Activated CD4-positive, alpha-beta T cell treated with anti-CD3 and anti-CD28 coated beads, Interleukin-2, amount 50 U/mL, for 16 hours (primary cell): ENCODE measurements around the gene SZRD1.

Source experiments
- DNase-seq: peaks from one replicate; pipeline ENCODE4 v3.0.0-alpha.2; 2020

Gene SZRD1

DNA sequence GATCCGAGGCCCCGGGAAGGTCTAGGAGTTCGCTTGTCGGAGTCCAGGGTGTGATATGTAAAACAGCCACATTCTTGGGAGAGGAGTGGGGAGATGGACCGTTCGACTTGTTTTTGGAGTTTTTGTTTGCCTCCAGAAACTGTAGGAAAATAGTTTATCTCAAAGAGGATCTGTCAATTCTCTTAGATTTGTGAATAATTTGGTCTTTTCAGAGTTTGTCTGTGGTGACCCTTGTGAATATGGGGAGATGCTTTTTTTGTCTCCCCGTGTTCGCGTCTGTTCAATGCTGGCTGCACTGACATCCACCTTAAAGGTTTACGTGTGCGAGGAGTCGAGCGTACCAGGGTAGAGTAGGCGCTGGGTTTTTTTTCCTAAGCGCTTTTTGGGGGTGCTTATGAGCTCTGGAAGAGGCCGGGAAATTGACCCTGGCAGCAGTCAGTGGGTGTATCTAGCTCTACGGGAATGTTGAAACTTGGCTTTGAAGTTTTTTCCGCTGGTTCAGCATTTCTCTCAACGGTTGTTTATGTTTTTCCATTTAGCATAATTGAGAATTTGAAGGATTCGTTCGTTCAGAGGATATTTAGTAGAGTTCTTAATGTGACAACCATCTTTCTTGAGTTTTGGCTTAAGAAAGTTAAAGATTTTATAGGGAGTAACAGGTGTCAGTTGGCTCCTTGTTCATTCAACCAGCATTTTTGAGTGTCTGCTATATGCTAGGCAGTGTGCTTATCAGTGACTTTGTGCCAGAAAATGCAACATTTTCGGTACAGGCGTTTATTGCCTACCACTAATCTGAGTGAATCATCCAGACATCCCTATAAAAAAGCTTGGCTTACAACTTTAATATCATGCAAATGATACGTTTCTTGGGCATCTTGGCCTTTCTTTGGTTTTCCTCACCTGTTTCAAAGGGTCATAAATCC lies 1.2 kb downstream of the SZRD1 start:
- DNase-seq, result no peak

DNA sequence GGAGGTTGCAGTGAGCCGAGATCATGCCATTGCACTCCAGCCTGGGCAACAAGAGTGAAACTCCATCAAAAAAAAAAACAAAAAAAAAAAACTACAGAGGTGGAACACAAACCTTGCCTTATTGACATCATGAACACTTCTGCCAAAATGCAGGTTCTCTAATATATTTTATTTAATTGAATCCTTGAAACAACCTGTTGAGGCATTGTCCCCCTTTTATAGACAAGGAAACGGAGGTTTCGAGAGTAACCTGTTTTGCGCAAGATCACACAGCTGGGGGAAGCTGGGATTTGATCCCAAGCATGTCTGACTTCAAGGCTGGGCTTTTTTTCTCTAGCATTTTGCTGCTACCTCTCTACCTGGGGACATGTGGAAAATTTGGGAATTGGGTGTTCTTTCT lies 2.8 kb downstream of the SZRD1 start:
- no peak for DNase-seq

DNA sequence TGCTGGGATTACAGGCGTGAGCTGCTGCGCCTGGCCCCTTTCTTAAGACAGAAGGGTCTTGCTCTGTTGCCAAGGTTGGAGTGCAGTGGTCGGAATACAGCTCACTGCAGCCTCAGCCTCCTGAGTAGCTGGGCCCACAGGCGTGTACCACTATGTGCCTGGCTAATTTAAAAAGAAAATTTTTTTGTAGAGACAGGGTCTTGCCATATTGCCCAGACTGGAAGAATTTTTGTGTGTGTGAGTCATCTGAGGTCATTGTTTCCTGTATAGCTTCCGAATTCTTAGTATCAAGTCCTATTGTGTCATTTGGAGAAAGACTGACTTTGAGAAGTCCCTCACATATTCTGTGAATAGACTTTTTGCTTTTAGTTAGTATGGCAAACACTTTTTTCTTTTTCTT lies 4.7 kb downstream of the SZRD1 start:
- peak; percentile 82 for DNase-seq

DNA sequence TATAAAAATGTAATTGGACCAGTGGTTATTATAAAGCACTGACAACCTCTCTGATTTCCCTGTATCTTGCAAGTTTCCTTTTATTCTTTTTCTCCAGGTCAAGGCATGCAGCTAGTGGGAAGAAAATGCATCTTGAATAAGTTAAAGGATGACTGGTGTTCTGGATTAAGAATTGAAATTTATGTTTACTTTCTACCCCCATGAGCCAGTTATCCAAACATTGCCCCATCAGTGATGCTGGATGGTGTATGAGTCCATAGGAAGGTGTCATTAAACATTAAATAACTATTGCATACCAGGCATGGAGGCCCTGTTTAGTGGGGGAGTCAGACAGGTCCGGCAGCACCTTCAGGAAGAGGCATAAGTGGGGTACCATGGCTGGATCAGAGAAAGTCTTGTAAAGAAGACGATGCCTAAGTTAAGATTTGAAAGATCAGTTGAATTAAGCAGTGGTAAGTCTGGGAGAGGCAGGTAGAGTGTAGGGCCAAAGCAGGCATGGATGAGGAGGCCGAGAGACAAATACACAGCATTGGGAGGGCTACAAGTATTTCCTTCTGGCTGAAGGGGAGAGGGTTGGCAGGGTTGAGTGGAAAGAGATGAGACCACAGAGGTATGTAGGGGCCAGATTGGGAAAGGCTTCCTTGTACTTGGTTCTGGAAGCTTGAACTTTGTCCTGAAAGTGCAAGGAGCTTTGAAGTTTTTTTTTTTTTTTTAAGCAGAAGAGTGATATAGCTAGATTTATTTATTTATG lies 5.7 kb downstream of the SZRD1 start:
- no peak for DNase-seq

DNA sequence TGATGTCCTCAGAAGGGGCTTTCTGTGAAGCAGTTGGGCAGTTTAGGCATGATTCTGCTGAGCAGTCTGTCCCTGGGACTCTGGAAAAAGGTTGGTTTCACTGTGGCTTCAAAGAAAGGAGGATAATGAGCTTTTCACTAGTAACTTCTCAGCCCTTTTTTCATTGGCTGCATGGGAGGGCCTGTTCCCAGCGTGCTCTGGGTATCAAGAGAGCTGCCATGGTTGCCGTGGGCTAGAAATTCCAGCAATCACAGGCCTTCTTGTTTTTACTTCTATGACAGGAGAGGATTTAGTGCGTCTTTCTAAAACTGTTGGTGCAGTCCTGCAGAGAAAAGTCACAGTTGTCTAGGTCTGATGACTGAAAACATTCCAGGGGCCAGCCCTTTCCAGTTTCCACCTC lies 7.2 kb downstream of the SZRD1 start:
- no peak for DNase-seq

DNA sequence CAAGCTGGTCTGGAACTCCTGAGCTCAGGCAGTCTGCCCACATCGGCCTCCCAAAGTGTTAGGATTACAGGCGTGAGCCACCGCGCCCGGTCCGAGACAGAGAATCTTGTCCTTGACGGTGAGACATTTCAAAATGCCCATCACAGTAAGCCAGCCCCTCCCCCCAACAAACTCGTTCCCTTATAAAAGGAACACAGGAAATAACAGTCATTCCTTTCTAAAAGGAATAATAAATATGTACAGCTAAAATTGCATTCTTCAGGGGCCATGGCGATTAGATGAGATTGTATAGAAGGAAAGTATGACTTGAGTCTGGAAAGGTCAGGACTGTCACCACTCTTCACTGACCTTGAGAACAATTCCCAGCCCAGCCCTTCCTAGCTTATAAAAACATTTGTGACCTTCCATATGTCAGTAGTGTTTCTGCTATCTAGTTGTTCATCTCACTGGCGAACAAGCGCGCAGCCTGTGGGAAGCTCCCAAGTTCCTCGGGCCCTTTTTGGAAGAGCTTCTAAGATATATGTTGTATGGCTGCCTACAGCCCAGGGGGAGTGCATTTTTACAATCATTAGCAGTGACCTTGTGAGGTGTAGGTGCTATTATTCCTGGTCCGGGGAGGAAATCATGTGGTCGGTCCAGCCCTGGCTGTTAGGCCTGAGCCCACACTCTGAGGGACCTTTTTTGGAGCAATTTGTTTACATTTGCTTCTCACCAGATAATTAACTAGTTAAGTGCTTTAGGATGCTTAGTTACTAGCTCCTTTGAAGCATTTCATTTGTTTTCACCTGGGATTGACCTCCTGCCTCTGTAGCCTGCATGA lies 8.7 kb downstream of the SZRD1 start:
- no peak for DNase-seq

DNA sequence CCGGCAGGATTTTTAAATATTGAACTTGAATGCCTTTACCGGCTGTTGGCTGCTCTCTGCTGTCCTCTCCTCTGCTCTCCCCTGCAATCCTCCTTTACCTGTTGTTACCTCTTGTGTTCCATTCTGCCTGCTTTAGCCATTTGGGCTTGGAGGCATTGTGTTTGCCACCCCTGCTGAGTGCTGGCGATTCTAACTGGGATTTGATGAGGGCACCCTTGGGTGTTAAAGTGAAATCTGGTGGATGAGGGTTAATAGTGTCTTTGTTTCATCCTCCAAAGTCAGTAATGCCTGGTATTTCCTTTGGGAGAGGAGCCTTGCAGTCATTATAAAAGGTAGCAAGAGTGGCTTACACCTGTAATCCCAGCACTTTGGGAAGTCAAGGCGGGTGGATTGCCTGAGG lies 9.9 kb downstream of the SZRD1 start:
- no peak for DNase-seq

DNA sequence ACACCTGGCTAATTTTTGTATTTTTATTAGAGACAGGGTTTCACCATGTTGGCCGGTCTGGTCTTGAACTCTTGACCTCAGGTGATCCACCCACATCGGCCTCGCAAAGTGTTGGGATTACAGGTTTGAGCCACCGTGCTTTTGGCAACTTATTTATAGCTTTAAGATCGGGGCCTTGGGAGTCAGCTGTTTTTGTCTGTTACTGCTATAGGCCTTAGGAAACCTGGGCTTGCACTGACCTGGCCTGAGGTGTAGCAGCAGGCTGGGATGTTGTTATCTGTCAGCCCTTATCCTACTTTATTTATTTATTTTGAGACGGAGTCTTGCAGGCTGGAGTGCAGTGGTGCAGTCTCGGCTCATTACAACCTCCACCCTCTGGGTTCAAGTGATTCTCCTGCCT lies 11.4 kb downstream of the SZRD1 start:
- DNase-seq, result no peak

DNA sequence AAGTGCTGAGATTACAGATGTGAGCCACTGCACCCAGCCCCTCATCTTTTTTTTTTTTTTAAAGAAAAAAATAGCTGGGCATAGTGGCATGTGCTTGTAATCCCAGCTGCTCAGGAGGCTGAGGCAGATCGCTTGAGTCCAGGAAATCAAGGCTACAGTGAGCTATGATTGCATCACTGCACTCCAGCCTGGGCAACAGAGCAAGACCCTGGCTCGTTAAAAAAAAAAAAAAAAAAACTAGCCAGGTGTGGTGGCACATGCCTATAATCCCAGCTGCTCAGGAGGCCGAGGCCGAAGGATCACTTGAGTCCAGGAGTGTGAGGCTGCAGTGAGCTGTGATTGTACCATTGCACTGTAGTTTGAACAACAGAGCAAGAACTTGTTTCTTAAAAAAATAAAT lies 13.8 kb downstream of the SZRD1 start:
- DNase-seq, result no peak

DNA sequence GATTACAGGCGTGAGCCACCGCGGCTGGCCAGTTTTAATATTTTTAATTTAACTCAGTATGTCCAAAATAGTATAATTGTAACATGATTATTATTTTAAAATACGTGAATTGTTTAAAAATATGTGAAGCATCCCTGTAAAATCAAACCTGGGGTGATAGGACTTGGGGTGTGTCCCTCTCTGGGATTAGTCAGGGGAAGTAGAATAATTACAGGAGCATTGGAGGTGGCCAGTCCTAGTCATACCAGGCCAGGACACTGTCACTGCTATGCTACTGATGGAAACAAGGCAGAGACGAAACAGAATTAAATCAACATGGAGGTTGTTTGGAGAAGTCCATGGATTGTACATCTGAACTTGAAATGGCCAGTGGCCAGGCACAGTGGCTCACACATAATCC lies 16.8 kb downstream of the SZRD1 start:
- no peak for DNase-seq

DNA sequence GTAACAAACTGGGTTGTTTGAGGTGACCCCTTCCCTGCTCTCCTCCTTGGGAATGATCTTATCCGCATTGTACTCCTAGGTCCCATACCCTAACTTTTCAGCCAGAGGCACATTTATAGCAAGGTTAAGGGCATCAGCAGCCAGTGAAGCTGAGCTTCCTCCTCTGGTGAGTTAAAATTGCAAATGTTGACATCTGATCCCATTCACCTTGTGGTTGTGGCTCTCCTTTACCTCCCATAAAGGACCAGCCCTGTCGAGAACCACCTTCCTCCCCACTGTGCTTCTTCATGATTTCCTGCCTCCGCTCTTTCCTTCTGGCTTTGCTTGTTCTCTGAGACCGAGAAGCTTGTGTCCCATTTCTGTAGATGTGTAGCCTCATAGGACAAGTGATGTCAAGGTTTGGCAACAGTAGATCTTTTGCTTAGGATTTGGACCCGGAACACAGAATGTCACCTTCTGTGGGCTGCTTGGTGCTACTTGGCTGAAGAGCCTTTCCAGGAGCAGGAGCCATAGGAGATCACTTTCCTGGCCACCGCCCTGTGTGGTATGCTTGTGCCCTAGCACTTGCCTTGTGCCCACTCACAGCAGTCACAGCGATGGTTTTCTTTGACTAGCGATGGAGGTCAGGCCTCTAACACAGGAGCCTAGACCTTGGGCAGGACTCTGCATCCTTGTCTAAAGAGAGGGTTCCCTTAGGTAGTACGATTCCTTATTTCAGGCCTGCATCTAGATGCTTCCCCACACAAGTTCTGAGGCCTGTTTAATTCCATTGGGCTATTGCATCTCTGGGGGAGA lies 18.8 kb downstream of the SZRD1 start:
- no peak for DNase-seq

DNA sequence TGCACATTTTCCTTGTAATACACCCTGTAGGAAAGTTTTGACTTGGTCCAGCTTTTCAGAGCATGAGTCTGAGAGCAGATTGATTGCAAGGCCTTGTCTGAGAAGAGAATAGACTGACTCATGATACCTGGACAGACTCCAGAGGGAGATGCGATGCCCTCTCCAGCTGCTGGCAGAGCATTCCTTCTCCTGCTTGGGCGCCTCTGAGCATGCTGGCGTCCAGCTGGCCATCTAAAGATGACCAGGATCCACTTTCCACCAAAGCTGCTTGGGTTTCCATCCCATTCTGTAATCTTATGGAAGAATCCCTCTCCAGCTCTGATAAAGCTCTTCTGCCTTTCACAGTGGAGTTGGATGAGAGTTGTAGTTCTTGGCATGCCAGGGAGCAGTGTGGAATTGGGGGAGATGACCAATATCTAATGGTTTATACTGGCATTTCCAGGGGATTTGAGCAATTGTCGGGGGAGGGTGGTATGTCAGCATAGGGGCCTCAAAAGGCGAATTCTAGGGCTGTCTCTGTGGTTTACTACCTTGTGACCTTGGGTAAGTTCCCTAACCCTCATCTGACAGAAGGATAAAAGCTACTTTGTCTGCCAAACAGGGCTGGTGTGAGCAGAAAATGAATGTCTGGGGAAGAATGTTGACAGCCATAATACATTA lies 19.5 kb downstream of the SZRD1 start:
- DNase-seq, result no peak

DNA sequence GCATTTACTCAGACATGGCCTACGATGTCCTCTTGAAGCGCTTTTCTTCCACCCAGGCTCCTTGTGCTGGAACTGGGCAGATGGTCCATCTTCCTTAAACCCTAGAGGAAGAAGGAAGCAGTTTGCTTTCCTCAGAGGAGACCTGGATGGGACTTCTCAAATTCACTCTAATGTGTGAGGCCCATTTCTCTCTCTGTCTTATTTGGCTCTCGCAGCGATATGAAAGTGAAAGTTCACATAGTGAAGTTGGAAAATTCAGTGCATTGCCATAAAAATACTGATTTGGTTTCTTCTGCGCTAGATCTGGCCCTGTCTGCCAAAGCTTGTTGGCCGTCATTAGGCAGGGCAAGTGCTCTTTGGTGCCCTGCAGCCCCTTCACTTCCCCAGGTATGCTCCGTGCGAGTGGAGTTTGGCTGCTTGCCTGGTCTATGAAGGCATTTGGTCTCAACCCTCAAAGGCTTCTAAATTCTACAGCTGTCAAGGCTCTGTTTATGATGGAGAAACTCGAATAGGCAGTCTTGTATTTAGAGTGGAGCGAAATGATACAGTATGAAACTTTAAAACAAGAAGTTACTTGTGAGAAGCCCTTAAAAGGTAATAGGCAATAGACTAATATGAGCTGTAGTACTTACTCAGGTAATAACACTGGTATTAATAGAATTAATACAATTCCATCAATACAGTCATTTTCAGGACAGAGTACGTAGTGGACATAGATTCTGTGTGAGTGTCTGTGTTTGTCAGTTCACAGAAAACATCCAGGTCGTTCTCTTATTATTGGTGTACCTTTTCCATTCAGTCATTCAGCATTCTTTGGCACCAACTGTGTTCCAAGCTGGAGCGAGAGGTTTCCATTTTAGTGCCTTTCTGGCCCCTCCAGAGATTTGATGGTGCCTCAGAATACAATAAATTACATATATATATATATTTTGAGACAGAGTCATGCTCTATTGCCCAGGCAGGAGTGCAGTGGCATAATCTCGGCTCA lies 20.5 kb downstream of the SZRD1 start:
- DNase-seq, result no peak

DNA sequence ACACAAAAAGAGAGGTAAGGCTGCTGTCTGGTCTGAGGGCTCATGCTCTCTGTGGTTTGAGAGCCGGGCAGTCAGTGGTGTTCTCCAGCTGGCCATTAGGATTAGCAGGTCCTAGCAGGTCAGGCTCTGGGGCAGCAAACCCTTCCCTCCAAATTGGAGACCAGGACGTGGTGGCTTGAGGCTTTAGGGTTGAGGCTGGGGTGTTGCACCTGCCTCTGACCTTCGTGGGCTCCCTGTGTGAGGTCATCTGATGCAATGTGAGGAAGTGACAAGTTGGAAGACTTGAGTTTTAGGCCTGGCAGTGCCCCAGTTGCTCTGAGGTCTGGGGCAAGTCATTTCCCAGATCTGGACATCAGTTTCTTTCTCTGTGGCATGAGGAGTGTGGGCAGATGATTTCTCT lies 24.4 kb downstream of the SZRD1 start:
- peak; percentile 48 for DNase-seq

DNA sequence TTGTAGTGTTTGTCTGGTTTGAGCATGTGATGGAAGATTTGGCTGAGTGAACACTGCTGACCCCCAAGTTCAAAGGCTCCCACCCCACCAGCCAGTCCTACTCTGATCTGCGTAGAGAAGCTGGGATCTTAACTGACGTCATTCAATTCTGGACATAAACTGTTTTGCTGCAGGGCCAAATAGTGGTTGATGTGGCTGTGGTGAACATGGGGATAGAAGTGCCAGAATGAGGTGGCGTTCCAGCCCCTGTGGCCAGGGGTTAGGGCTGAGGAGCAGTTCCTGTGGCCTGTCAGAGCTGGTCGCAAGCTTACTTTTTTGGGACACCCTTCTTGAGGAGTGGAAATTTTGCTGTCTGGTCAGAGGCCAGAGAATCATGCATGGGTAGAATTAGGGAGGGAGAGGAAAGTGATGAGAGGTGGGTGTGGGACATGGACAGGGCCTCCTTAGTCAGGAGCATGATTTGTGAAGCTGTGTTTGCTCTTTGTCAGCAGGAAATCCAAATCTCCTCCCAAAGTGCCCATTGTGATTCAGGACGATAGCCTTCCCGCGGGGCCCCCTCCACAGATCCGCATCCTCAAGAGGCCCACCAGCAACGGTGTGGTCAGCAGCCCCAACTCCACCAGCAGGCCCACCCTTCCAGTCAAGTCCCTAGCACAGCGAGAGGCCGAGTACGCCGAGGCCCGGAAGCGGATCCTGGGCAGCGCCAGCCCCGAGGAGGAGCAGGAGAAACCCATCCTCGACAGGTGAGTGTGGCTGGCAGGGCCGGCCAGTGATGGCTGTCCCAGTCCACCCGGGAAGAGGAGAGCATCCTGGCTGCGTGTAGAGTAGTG lies 25.9 kb downstream of the SZRD1 start:
- DNase-seq, result no peak

DNA sequence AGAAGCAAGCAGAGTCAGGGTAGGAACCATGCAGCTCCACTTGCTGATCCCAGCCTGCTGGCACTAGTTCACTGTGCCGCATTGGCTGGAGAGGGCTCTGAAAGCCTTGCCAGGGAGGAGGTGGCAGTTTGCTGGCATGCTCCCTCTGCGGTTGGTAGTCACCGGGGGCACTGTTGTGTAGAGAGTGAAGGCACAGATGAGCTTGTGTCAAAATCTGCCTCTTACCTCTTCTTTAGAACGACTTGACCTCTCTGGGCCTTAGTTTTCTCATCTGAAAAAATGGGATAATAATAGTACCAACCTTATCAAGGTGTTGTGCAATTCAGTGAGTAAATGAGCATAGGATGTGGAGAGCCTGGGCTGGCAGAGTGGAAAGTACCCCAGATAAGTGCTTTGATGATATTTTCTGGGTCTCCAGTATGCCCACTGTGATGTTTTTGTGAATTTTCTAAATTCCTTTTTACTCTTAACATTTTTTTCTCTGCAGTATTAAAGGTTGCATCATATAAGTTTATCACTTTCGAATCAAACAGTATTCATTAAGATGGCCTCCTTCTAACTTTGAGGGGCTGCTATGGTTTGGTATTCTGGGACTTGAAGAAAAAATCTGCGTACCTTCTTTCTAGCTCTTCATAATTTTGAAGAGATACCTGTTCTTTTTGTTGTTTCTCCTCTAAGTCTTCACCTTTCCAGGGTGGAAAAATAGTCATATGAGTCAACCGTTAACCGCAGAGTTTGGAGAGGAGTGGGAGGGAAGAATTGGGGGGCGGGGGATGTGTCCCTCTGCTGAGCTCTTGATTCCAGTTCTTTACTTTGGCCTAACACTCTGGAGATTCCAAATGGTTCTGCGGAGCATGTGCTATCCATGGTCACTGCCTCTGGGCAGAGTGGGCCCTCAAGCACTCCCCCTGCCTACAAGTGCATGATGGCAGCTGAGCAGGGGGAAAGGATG lies 26.8 kb downstream of the SZRD1 start:
- no peak for DNase-seq

DNA sequence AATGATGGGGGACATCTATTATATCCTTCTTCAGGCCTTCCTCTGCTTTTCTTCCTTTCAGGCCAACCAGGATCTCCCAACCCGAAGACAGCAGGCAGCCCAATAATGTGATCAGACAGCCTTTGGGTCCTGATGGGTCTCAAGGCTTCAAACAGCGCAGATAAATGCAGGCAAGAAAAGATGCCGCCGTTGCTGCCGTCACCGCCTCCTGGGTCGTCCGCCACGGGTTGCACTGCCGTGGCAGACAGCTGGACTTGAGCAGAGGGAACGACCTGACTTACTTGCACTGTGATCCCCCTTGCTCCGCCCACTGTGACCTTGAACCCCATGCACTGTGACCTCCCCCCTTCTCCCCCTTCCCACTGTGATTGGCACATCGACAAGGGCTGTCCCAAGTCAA lies 27.9 kb downstream of the SZRD1 start:
- DNase-seq, result no peak

DNA sequence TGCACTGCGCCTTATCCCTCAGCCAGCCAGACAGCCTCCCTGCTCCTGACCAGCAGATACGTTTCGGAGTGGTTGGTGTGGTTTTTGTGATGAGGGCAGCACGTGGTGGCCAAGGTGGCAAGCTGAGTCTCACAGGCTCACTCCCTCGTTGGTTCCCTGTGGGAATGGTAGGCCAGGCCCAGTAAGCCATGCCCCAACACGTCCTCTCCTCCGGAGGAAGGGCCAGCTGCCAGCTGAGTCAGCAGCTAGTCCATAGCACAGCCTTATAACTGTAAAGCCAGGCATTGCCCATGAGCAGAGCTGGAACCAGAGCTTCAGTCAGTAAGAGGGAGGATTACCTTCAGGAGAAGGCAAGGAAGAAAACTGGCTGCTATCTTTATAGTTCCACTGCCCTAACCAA lies 29.5 kb downstream of the SZRD1 start:
- no peak for DNase-seq

DNA sequence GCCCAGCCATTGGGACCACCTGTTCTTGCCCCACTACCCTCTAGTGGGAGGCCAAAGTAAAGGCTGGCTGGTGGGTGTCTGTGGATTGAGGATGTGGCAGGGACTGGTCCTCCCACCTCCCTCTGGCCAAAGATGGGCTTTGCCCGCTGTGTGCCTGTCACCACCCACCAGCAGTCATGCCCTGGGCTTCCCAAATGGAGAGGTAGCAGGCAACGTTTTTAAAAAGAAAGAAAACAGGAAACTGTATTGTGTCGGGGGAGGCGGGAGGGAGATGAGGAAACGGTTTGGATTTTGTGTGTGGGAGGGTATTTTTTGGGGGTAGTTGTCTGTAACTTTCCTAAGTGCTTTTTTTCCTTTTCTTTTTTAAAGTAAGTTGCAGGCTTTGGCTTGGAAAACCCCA lies 30.1 kb downstream of the SZRD1 start:
- DNase-seq, result no peak
